Measurements from ENCODE around the gene LAMP5. TPM values are rescaled to one million over a fixed set of nuclear protein-coding genes. Genes with fewer than 3 reads are reported as not detected.

Gene LAMP5
- total RNA-seq, 4 donors from 2014 or later: 0.45 to 1.1 TPM; not detected in 2

DNA sequence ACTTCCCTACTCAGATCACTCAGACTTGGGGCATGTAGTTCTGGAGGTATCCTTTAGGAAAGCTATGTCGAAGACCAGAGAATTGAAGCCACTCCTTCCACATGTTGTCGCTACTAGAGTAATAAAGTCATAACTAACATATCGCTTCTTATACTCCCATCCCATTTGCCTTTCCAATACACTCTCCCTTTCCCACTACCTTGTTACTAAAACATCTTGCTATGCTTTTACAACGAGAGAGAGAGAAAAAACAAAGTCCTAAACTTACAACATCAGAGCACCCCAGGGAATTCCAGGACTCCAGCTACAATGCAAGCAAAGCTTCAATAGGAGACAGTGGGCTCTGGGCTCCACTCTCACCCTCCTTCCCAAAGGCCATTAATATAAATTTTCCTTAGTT is 5.1 kb upstream of the LAMP5 start:
- peaks cover 10% of the 10 kb centered on the region for H3K27me3 ChIP-seq
- H3K4me3 ChIP-seq (replicated peaks in 1 of 3): no peak overlapping the region
- intact Hi-C loops (cut with DNase I): no loop called here
- no peaks in the 10 kb centered on the region for H3K9me3 ChIP-seq
- TF ChIP-seq POLR2A (IDR thresholded peaks at IDR 0.05): no peak
- TF ChIP-seq, protein P1, sequence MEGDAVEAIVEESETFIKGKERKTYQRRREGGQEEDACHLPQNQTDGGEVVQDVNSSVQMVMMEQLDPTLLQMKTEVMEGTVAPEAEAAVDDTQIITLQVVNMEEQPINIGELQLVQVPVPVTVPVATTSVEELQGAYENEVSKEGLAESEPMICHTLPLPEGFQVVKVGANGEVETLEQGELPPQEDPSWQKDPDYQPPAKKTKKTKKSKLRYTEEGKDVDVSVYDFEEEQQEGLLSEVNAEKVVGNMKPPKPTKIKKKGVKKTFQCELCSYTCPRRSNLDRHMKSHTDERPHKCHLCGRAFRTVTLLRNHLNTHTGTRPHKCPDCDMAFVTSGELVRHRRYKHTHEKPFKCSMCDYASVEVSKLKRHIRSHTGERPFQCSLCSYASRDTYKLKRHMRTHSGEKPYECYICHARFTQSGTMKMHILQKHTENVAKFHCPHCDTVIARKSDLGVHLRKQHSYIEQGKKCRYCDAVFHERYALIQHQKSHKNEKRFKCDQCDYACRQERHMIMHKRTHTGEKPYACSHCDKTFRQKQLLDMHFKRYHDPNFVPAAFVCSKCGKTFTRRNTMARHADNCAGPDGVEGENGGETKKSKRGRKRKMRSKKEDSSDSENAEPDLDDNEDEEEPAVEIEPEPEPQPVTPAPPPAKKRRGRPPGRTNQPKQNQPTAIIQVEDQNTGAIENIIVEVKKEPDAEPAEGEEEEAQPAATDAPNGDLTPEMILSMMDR (IDR thresholded peaks at IDR 0.05): no peak
- WGBS, 2 donors: 44 to 62% methylated on average over 4 of the region's 4 CpGs
- H3K27ac ChIP-seq: no peak overlapping the region
- no peaks in the 10 kb centered on the region for H3K36me3 ChIP-seq
- DNase-seq: no peak
- H3K4me1 ChIP-seq: peaks cover 9 to 19% of the 10 kb centered on the region in 2 donors

GRCh38 chr20:9510911-9511310 is 3.5 kb upstream of the LAMP5 start:
- intact Hi-C loops (cut with DNase I): no loop called here
- no peak overlapping the region for H3K27ac ChIP-seq
- H3K9me3 ChIP-seq: no peaks in the 10 kb centered on the region
- WGBS, 2 donors: 87 to 89% methylated on average over 5 of the region's 5 CpGs
- H3K4me1 ChIP-seq: peaks cover 23 to 36% of the 10 kb centered on the region in 2 donors
- H3K4me3 ChIP-seq (replicated peaks in 1 of 3): no peak overlapping the region
- H3K36me3 ChIP-seq: no peaks in the 10 kb centered on the region
- TF ChIP-seq, protein P1 (IDR thresholded peaks at IDR 0.05): no peak
- no peak for TF ChIP-seq POLR2A (IDR thresholded peaks at IDR 0.05)
- H3K27me3 ChIP-seq: peaks cover 10% of the 10 kb centered on the region
- no peak for DNase-seq

DNA sequence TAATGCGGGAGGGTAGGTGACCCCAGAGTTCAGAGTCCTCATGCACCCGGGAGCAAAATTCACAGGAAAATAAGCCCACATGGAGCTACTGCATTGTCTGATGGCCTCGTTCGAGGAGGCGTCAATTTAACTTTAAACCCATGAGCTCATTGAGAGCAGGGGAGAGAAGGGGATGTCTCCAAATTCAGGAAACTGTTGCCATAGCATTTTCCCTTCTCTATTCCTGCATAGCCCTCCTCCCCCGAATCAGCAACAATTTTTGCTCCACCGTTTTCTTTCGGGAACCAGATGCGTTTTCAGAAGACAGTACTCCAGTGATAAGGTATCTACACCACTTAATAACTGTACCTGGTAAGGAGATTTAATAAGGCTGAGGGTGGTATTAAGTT is 324 bp upstream of the LAMP5 start:
- H3K36me3 ChIP-seq: no peaks in the 10 kb centered on the region
- intact Hi-C loops (cut with DNase I): no loop called here
- WGBS, 2 donors: 16 to 23% methylated on average over 9 of the region's 9 CpGs
- no peaks in the 10 kb centered on the region for H3K27me3 ChIP-seq
- DNase-seq: no peak
- TF ChIP-seq, protein P1 (IDR thresholded peaks at IDR 0.05): no peak
- TF ChIP-seq POLR2A (IDR thresholded peaks at IDR 0.05): no peak
- no peak overlapping the region for H3K4me3 ChIP-seq (replicated peaks in 1 of 3)
- no peak overlapping the region for H3K27ac ChIP-seq
- H3K4me1 ChIP-seq: peaks cover 15 to 21% of the 10 kb centered on the region in 2 donors
- no peaks in the 10 kb centered on the region for H3K9me3 ChIP-seq

- no peaks in the 10 kb centered on the region for H3K9me3 ChIP-seq
- no peak for DNase-seq
Observed at GRCh38 chr20:9515214-9515585, 810 bp downstream of the LAMP5 start.

DNA sequence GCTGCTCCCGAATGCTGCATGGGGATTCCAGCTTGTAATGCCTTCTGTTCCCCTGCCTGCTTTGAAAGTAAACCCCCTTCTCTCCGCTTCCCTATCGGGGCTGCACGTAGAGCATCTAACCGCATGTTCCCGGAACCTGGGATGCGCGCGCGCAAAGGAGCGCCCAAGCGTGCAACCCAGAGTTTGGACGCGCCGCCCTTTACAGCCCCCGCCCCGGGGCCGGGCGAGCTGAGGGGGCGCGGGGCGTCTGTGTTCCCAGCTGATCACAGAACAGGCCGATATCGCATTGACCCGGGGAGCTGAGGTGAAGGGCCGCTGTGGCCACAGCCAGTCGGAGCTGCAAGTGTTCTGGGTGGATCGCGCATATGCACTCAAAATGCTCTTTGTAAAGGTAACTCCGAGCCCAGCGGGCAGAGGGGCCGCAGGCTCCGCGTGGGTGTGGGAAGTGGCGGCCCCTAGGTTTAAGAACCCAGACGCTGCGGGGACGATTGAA is 1.4 kb downstream of the LAMP5 start:
- Histone ChIP-seq H3K36me3 (no peaks in the 10 kb centered on the region), H3K4me3 (replicated peaks in 1 of 3) (no peak overlapping the region), H3K9me3 (no peaks in the 10 kb centered on the region), H3K27ac (no peak overlapping the region), H3K4me1 (peaks cover 15 to 21% of the 10 kb centered on the region in 2 donors), H3K27me3 (no peaks in the 10 kb centered on the region)
- TF ChIP-seq, protein P1 (IDR thresholded peaks at IDR 0.05): no peak
- TF ChIP-seq POLR2A (IDR thresholded peaks at IDR 0.05): no peak
- no peak for DNase-seq
- intact Hi-C loops (cut with DNase I): no loop called here
- 4 to 6% methylated on average over 5 to 31 of the region's 38 CpGs for WGBS, 2 donors

More at GRCh38 chr20:9515214-9515585, 810 bp downstream of the LAMP5 start:
- H3K4me3 ChIP-seq (replicated peaks in 1 of 3): no peak overlapping the region
- H3K27ac ChIP-seq: no peak overlapping the region
- H3K36me3 ChIP-seq: no peaks in the 10 kb centered on the region
- intact Hi-C loops (cut with DNase I): no loop called here
- H3K27me3 ChIP-seq: no peaks in the 10 kb centered on the region
- WGBS, 2 donors: 14 to 19% methylated on average over 13 of the region's 13 CpGs
- TF ChIP-seq POLR2A (IDR thresholded peaks at IDR 0.05): no peak
- TF ChIP-seq, protein P1 (IDR thresholded peaks at IDR 0.05): no peak
- H3K4me1 ChIP-seq: peaks cover 15 to 21% of the 10 kb centered on the region in 2 donors

Measured in thyroid gland (tissue), 4 donors.